HAP-1 (cell line): ENCODE measurements around the gene ANKRD53.

Source experiments
- DNase-seq, 2 experiments: peaks; one replicate each; pipeline ENCODE4 v3.0.0-alpha.2; 2016 to 2020; ENCODE audit warnings: low spot score in 2 of 2
- H3K27me3 ChIP-seq: fragments of 250-450 bp; sonication (Bioruptor Pico); 2 replicates; pipeline ENCODE4 v1.5.1; 2020; ENCODE audit warnings: low read depth, mild to moderate bottlenecking, moderate library complexity
- H3K36me3 ChIP-seq: fragments of 250-450 bp; sonication (Bioruptor Pico); replicated peaks from 2 replicates; pipeline ENCODE4 v1.5.1; 2020; ENCODE audit warnings: mild to moderate bottlenecking
- H3K4me1 ChIP-seq: fragments of 250-450 bp; sonication (Bioruptor Pico); 2 replicates; pipeline ENCODE4 v1.5.1; 2020; ENCODE audit warnings: mild to moderate bottlenecking
- H3K4me3 ChIP-seq: fragments of 250-450 bp; sonication (Bioruptor Pico); 2 replicates; pipeline ENCODE4 v1.5.1; 2020; ENCODE audit warnings: mild to moderate bottlenecking, moderate library complexity
- H3K9me3 ChIP-seq: fragments of 250-450 bp; sonication (Bioruptor Pico); 2 replicates; pipeline ENCODE4 v1.5.1; 2020; ENCODE audit warnings: mild to moderate bottlenecking, moderate library complexity
- in situ Hi-C: fragments of 300-500 bp; cut with MboI; formaldehyde crosslinking; loops from 3 replicates; pipeline ENCODE4 v1.14.3; 2020; ENCODE audit warnings: low sequenced_read_pairs, inconsistent platforms, mixed read lengths

ANKRD53 gene

GRCh38 chr2:70984576-70985282 is 6.3 kb downstream of the ANKRD53 start:
- peak in 1 of 2 experiments; percentile 50 for DNase-seq
- Histone ChIP-seq H3K4me3 (no peak overlapping the region), H3K4me1 (no peaks in the 10 kb centered on the region), H3K9me3 (no peaks in the 10 kb centered on the region), H3K27me3 (no peaks in the 10 kb centered on the region), H3K36me3 (peaks cover 33% of the 10 kb centered on the region)
- in situ Hi-C loops, result no loop called here

- Histone ChIP-seq H3K4me3 (no peak overlapping the region), H3K36me3 (peaks cover 39% of the 10 kb centered on the region), H3K4me1 (no peaks in the 10 kb centered on the region), H3K9me3 (no peaks in the 10 kb centered on the region), H3K27me3 (no peaks in the 10 kb centered on the region)
- no peak for DNase-seq
- in situ Hi-C loops, result no loop called here
Observed at GRCh38 chr2:70985283-70985688, 6.9 kb downstream of the ANKRD53 start.

- Histone ChIP-seq H3K36me3 (peaks cover 43% of the 10 kb centered on the region), H3K9me3 (no peaks in the 10 kb centered on the region), H3K4me3 (no peak overlapping the region), H3K4me1 (no peaks in the 10 kb centered on the region), H3K27me3 (no peaks in the 10 kb centered on the region)
- DNase-seq, result no peak
- in situ Hi-C loops, result no loop called here
Observed at GRCh38 chr2:70985956-70986355, 7.5 kb downstream of the ANKRD53 start.

DNA sequence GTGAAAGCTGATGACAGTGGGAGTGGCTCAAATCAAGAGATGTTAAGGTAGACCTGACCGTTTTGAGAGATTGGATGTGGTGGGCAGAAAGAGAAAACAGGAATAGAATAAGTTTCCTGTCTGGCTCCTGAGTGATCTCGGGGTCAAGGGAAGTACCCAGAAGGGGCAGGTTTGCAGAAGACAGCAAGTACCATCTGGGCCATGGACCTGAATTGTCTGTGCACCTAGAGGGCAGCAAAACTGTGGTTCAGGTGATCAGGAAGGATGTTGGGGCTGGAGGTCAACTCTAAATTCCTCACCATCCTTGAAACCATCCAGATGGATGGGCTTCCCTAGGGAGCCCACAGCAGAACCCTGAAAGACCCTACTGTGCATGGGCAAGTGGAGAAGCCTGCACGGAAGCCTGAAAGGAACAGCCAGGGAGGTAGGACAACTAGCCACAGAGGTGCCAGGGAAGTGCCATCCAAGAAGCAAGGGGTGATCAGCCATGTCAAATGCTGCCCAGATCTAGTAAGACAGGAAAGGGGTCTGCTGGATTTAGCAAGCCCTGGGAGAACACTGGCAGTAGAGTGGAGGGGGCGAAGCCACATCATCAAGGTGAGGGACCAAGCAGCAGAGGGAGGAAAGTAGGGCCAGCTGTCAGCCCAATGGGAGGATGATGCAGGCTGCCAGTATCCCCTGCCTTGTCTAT is 8.2 kb downstream of the ANKRD53 start:
- Histone ChIP-seq H3K36me3 (peaks cover 45% of the 10 kb centered on the region), H3K4me1 (no peaks in the 10 kb centered on the region), H3K9me3 (no peaks in the 10 kb centered on the region), H3K27me3 (no peaks in the 10 kb centered on the region), H3K4me3 (no peak overlapping the region)
- in situ Hi-C loops, result no loop called here
- DNase-seq, result no peak

GRCh38 chr2:70987386-70987785 is 9.0 kb downstream of the ANKRD53 start:
- Histone ChIP-seq H3K36me3 (peaks cover 46% of the 10 kb centered on the region), H3K9me3 (no peaks in the 10 kb centered on the region), H3K27me3 (no peaks in the 10 kb centered on the region), H3K4me1 (no peaks in the 10 kb centered on the region), H3K4me3 (no peak overlapping the region)
- in situ Hi-C loops, result no loop called here
- no peak for DNase-seq

- Histone ChIP-seq H3K36me3 (peaks cover 46% of the 10 kb centered on the region), H3K9me3 (no peaks in the 10 kb centered on the region), H3K4me1 (peaks cover under 1% of the 10 kb centered on the region; the same call in 1 of the 2 replicates), H3K27me3 (no peaks in the 10 kb centered on the region), H3K4me3 (no peak overlapping the region)
- in situ Hi-C loops, result no loop called here
- no peak for DNase-seq
Observed at GRCh38 chr2:70988151-70988550, 9.7 kb downstream of the ANKRD53 start.

- H3K27me3 ChIP-seq, result no peaks in the 10 kb centered on the region
- H3K4me1 ChIP-seq, result peaks cover 9% of the 10 kb centered on the region
- no peak for DNase-seq
- no peak overlapping the region for H3K4me3 ChIP-seq
- peaks cover 46% of the 10 kb centered on the region for H3K36me3 ChIP-seq
- in situ Hi-C loops, result no loop called here
- H3K9me3 ChIP-seq, result no peaks in the 10 kb centered on the region
Observed at GRCh38 chr2:70988726-70989648, 10.6 kb downstream of the ANKRD53 start.

DNA sequence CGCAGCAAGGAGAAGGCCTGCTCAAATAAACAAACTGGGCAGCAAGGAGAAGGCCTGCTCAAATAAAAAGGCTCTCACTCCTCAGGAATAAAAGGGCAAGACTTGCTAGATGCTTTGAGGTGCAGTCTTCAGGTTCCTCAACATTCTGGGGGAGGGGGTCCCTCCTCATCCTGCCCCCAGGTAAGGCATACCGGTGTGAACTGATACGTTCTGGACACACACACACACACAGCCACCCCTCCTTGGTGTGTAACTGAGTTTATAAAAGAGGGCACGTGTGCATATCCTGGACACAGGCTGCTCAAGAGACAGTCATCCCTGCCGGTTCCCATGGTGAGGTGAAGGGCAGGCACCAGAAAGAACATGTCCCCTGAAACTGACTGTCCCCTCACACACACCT is 11.8 kb downstream of the ANKRD53 start:
- in situ Hi-C loops, result no loop called here
- Histone ChIP-seq H3K4me3 (no peak overlapping the region), H3K9me3 (no peaks in the 10 kb centered on the region), H3K27me3 (no peaks in the 10 kb centered on the region), H3K36me3 (peaks cover 46% of the 10 kb centered on the region), H3K4me1 (peaks cover 9% of the 10 kb centered on the region)
- no peak for DNase-seq

GRCh38 chr2:70991142-70991541 is 12.7 kb downstream of the ANKRD53 start:
- H3K27me3 ChIP-seq, result no peaks in the 10 kb centered on the region
- H3K9me3 ChIP-seq, result no peaks in the 10 kb centered on the region
- H3K4me3 ChIP-seq, result no peak overlapping the region
- peaks cover 9% of the 10 kb centered on the region for H3K4me1 ChIP-seq
- in situ Hi-C loops, result no loop called here
- H3K36me3 ChIP-seq, result peaks cover 41% of the 10 kb centered on the region
- no peak for DNase-seq

- in situ Hi-C loops, result no loop called here
- Histone ChIP-seq H3K4me3 (no peak overlapping the region), H3K36me3 (peaks cover 36% of the 10 kb centered on the region), H3K4me1 (peaks cover 9% of the 10 kb centered on the region), H3K27me3 (no peaks in the 10 kb centered on the region), H3K9me3 (no peaks in the 10 kb centered on the region)
- no peak for DNase-seq
Observed at GRCh38 chr2:70991742-70992141, 13.3 kb downstream of the ANKRD53 start.

DNA sequence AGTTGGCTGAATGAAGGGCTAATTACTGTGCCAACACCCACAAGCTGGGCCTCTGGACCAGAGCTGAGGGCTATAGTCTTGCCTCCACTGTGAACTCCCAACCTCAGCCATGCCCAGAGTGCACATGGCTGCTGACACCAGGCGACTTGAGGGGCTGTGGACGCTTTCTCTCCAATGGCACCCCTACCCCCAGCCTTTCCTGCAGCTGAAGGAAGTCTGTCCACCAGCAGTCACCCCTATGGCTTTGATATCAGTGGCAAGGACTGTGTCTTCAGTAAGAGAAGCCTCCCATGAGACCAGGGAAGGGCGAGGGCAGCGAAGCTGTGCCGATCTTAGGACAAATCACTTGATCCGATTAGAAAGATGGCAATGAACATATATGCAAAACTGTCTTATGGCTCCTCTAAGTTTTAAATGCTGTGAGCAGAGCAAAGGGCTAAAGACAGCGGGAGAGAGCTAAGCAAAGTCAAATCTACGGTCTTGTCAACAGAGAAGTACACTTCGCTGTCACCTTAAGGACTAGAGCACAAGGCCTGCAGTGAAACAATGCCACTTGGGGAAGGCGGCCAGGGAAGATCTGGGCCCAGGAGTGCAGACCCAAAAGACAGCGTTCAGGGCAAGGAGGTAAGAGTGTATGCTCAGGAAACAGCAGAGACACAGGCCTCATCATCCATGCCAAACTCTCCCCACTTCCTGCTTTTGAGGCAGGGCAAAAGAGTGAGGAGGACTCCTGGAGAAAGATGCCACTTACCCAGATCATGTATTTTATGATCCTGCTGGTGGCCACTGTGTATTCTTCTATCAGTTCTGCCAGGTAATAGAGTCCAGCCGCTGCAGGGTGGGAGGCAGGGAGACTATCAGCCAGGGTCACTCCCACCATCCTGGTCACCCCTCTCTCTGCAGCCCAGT is 14.8 kb downstream of the ANKRD53 start:
- no peaks in the 10 kb centered on the region for H3K27me3 ChIP-seq
- peak overlapping the region; percentile 92 for H3K4me3 ChIP-seq
- H3K36me3 ChIP-seq, result peaks cover 25% of the 10 kb centered on the region
- H3K9me3 ChIP-seq, result no peaks in the 10 kb centered on the region
- DNase-seq, result no peak
- in situ Hi-C loops, result no loop called here
- peaks cover 9% of the 10 kb centered on the region for H3K4me1 ChIP-seq

GRCh38 chr2:70994009-70994698 is 15.7 kb downstream of the ANKRD53 start:
- peak in 1 of 2 experiments; percentile 33 for DNase-seq
- in situ Hi-C loops, result no loop called here
- Histone ChIP-seq H3K27me3 (no peaks in the 10 kb centered on the region), H3K4me3 (peak overlapping the region; percentile 92), H3K9me3 (no peaks in the 10 kb centered on the region), H3K36me3 (peaks cover 19% of the 10 kb centered on the region), H3K4me1 (peaks cover 9% of the 10 kb centered on the region)
